ENCODE results near the gene CTNNA2.

The CTNNA2 gene

DNA sequence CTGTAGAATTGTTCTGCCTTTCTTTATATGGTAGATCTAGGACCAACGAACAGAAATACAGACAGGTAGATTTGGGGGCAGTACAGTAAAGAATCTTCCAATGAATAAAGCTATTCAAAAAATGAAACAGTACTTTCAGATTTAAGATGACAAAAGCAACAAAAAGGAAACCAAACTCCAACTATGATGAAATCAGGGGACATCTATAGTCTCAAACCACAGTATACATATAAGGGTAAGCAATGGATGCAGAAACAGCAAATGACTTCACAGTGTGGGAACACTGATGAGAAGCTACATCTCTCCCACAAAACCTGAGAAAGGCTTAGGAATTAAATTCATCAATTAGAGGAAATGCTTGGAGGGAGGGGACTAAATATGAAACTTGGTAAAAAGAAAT is 202.5 kb downstream of the CTNNA2 start:
- TF ChIP-seq, protein P1, sequence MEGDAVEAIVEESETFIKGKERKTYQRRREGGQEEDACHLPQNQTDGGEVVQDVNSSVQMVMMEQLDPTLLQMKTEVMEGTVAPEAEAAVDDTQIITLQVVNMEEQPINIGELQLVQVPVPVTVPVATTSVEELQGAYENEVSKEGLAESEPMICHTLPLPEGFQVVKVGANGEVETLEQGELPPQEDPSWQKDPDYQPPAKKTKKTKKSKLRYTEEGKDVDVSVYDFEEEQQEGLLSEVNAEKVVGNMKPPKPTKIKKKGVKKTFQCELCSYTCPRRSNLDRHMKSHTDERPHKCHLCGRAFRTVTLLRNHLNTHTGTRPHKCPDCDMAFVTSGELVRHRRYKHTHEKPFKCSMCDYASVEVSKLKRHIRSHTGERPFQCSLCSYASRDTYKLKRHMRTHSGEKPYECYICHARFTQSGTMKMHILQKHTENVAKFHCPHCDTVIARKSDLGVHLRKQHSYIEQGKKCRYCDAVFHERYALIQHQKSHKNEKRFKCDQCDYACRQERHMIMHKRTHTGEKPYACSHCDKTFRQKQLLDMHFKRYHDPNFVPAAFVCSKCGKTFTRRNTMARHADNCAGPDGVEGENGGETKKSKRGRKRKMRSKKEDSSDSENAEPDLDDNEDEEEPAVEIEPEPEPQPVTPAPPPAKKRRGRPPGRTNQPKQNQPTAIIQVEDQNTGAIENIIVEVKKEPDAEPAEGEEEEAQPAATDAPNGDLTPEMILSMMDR (IDR thresholded peaks at IDR 0.05; ENCODE audit: borderline replicate concordance, insufficient read depth, low read depth, low read length) = no peak
- H3K4me3 ChIP-seq (ENCODE audit: low read depth, low read length) = no peak overlapping the region

GRCh38 chr2:79716266-79716665 is 203.4 kb downstream of the CTNNA2 start:
- TF ChIP-seq, protein P1 (IDR thresholded peaks at IDR 0.05; ENCODE audit: borderline replicate concordance, insufficient read depth, low read depth, low read length) = no peak
- no peak overlapping the region for H3K4me3 ChIP-seq (ENCODE audit: low read depth, low read length)

- H3K4me3 ChIP-seq (ENCODE audit: low read depth, low read length) = no peak overlapping the region
- TF ChIP-seq, protein P1 (IDR thresholded peaks at IDR 0.05; ENCODE audit: borderline replicate concordance, insufficient read depth, low read depth, low read length) = no peak
These were observed 204.6 kb downstream of the CTNNA2 start for GRCh38 chr2:79717364-79718007.

- H3K4me3 ChIP-seq (ENCODE audit: low read depth, low read length) = no peak overlapping the region
- TF ChIP-seq, protein P1 (IDR thresholded peaks at IDR 0.05; ENCODE audit: borderline replicate concordance, insufficient read depth, low read depth, low read length) = no peak
These were observed 208.2 kb downstream of the CTNNA2 start for GRCh38 chr2:79721061-79721460.

GRCh38 chr2:79721966-79722365 is 209.1 kb downstream of the CTNNA2 start:
- TF ChIP-seq, protein P1 (IDR thresholded peaks at IDR 0.05; ENCODE audit: borderline replicate concordance, insufficient read depth, low read depth, low read length) = no peak
- H3K4me3 ChIP-seq (ENCODE audit: low read depth, low read length) = no peak overlapping the region

GRCh38 chr2:79723830-79724229 is 211.0 kb downstream of the CTNNA2 start:
- H3K4me3 ChIP-seq (ENCODE audit: low read depth, low read length) = no peak overlapping the region
- TF ChIP-seq, protein P1 (IDR thresholded peaks at IDR 0.05; ENCODE audit: borderline replicate concordance, insufficient read depth, low read depth, low read length) = no peak

GRCh38 chr2:79729532-79729931 is 216.7 kb downstream of the CTNNA2 start:
- TF ChIP-seq, protein P1 (IDR thresholded peaks at IDR 0.05; ENCODE audit: borderline replicate concordance, insufficient read depth, low read depth, low read length) = no peak
- H3K4me3 ChIP-seq (ENCODE audit: low read depth, low read length) = no peak overlapping the region
